HG03095 (cell line): ENCODE results near the gene AMTN.

Experiments
- ATAC-seq: cut with Tn5 transposase; IDR thresholded peaks from one replicate; pipeline ENCODE4 v1.9.1; 2021; ENCODE audit warnings: moderate library complexity; ENCODE audit not compliant: unreplicated experiment

AMTN gene

GRCh38 chr4:70559211-70559830 is 41.0 kb downstream of the AMTN start:
- peak; percentile 67 for ATAC-seq

DNA sequence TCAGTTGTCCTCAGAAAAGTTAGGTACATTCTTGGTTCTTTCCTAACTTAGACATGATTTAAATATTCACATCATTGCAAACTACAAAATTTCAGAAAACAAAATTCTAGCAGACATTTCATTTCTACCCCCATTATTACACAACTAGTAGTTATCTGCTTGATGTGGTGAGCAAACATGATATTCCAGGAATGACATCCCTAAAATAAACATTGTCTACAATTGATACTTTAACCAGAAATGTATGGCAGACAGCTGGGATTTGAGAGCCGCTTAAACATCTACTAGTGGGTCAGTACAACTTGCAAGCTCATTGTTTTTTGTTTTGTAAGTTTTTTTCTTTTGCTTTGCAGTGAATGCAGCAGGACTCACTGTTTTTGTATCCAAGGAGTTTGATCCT is 41.6 kb downstream of the AMTN start:
- ATAC-seq = no peak

- no peak for ATAC-seq
Observed at GRCh38 chr4:70564033-70564432, 45.7 kb downstream of the AMTN start.

- no peak for ATAC-seq
Observed at GRCh38 chr4:70570796-70571195, 52.4 kb downstream of the AMTN start.

GRCh38 chr4:70571772-70572171 is 53.4 kb downstream of the AMTN start:
- no peak for ATAC-seq

- no peak for ATAC-seq
Observed at GRCh38 chr4:70575964-70576363, 57.6 kb downstream of the AMTN start.

- no peak for ATAC-seq
Observed at GRCh38 chr4:70577220-70577927, 59.0 kb downstream of the AMTN start.

DNA sequence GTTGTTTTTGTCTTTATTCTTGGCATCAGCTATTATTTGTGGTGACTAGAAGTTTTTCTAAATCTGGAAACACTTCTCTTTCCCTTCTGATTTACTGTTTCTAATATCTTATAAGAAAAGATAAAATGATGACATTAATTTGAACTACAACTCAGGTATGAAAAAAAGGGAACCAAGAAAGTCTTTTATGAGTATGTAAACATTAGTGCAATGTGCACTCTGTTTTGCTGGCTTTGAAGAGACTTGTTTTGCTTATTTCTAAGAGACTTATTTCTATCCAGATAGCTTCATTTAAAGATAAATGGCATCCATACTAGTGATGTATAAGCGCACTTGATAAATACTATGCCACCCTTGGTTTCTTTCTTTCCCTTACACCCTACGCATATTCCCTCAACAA is 63.6 kb downstream of the AMTN start:
- ATAC-seq = no peak
